ENCODE results near the gene SEC63.
"Not testable (repeated sequence)": the region's sequence is repeated elsewhere in the genome, so short reads cannot be mapped to it uniquely, and the experiment has no call there.

The SEC63 gene

GRCh38 chr6:107972413-107973096, 14.5 kb upstream of the SEC63 start:
- DNase-seq (ENCODE audit: low read depth) = no peak

GRCh38 chr6:107971181-107971580, 13.2 kb upstream of the SEC63 start:
- no peak for TF ChIP-seq CTCF (conservative IDR thresholded peaks at IDR 0.05; ENCODE audit: control insufficient read depth, insufficient read depth, low read depth, low read length)
- no peak overlapping the region for H3K4me3 ChIP-seq (ENCODE audit: control insufficient read depth, low read depth, low read length)
- no peak for DNase-seq (ENCODE audit: low read depth)

More at GRCh38 chr6:107972413-107973096, 14.5 kb upstream of the SEC63 start:
- H3K4me3 ChIP-seq (ENCODE audit: control insufficient read depth, low read depth, low read length) = no peak overlapping the region
- no peak for TF ChIP-seq CTCF (conservative IDR thresholded peaks at IDR 0.05; ENCODE audit: control insufficient read depth, insufficient read depth, low read depth, low read length)

- TF ChIP-seq CTCF (conservative IDR thresholded peaks at IDR 0.05; ENCODE audit: control insufficient read depth, insufficient read depth, low read depth, low read length) = no peak
- no peak for DNase-seq (ENCODE audit: low read depth)
- H3K4me3 ChIP-seq (ENCODE audit: control insufficient read depth, low read depth, low read length) = no peak overlapping the region
Observed at GRCh38 chr6:107970255-107970654, 12.2 kb upstream of the SEC63 start.

- H3K4me3 ChIP-seq (ENCODE audit: control insufficient read depth, low read depth, low read length) = no peak overlapping the region
- TF ChIP-seq CTCF (conservative IDR thresholded peaks at IDR 0.05; ENCODE audit: control insufficient read depth, insufficient read depth, low read depth, low read length) = no peak
- no peak for DNase-seq (ENCODE audit: low read depth)
Observed at GRCh38 chr6:107968081-107968480, 10.1 kb upstream of the SEC63 start.

GRCh38 chr6:107965746-107966145, 7.7 kb upstream of the SEC63 start:
- H3K4me3 ChIP-seq (ENCODE audit: control insufficient read depth, low read depth, low read length) = no peak overlapping the region
- no peak for TF ChIP-seq CTCF (conservative IDR thresholded peaks at IDR 0.05; ENCODE audit: control insufficient read depth, insufficient read depth, low read depth, low read length)
- DNase-seq (ENCODE audit: low read depth) = peak; percentile 83

- no peak for DNase-seq (ENCODE audit: low read depth)
- no peak for TF ChIP-seq CTCF (conservative IDR thresholded peaks at IDR 0.05; ENCODE audit: control insufficient read depth, insufficient read depth, low read depth, low read length)
Observed at GRCh38 chr6:107962723-107963122, 4.7 kb upstream of the SEC63 start.

GRCh38 chr6:107959392-107959791, 1.4 kb upstream of the SEC63 start:
- no peak overlapping the region for H3K4me3 ChIP-seq (ENCODE audit: control insufficient read depth, low read depth, low read length)
- DNase-seq (ENCODE audit: low read depth) = no peak
- no peak for TF ChIP-seq CTCF (conservative IDR thresholded peaks at IDR 0.05; ENCODE audit: control insufficient read depth, insufficient read depth, low read depth, low read length)

More at GRCh38 chr6:107962723-107963122, 4.7 kb upstream of the SEC63 start:
- H3K4me3 ChIP-seq (ENCODE audit: control insufficient read depth, low read depth, low read length) = no peak overlapping the region

- not testable (repeated sequence) for DNase-seq (ENCODE audit: low read depth)
- H3K4me3 ChIP-seq (ENCODE audit: control insufficient read depth, low read depth, low read length) = peak overlapping the region; percentile 61
Observed at GRCh38 chr6:107958689-107959362, 818 bp upstream of the SEC63 start.

Data from fibroblast of mammary gland (primary cell).